ENCODE data around the gene HSD11B2. TPM values are rescaled to one million over a fixed set of nuclear protein-coding genes. Genes with fewer than 3 reads are reported as not detected.

Gene HSD11B2
- total RNA-seq, 1 donor from 2014 or later: 4.7 TPM

DNA sequence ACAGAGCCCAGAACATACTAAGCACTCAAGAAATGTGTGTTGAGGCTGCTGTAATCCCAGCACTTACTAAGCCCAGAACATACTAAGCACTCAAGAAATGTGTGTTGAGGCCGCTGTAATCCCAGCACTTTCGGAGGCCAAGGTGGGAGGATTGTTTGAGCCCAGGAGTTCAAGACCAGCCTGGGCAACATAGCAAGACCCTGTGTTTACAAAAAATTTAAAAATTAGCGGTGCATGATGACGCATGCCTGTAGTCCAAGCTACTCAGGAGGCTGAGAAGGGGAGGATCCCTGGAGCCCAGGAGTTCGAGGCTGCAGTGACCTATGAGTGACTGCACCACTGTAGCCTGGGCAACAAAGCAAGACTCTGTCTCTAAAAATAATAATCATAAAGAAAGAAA lies 7.9 kb upstream of the HSD11B2 start:
- DNase-seq (ENCODE audit: low read depth, low spot score): no peak
- H3K27me3 Mint-ChIP-seq (ENCODE audit: low read depth): peaks cover 44% of the 10 kb centered on the region
- peaks cover 24% of the 10 kb centered on the region for H3K4me1 Mint-ChIP-seq
- no peak overlapping the region for H3K4me3 Mint-ChIP-seq
- H3K36me3 Mint-ChIP-seq (ENCODE audit: low read depth): no peaks in the 10 kb centered on the region
- TF ChIP-seq, protein P1, sequence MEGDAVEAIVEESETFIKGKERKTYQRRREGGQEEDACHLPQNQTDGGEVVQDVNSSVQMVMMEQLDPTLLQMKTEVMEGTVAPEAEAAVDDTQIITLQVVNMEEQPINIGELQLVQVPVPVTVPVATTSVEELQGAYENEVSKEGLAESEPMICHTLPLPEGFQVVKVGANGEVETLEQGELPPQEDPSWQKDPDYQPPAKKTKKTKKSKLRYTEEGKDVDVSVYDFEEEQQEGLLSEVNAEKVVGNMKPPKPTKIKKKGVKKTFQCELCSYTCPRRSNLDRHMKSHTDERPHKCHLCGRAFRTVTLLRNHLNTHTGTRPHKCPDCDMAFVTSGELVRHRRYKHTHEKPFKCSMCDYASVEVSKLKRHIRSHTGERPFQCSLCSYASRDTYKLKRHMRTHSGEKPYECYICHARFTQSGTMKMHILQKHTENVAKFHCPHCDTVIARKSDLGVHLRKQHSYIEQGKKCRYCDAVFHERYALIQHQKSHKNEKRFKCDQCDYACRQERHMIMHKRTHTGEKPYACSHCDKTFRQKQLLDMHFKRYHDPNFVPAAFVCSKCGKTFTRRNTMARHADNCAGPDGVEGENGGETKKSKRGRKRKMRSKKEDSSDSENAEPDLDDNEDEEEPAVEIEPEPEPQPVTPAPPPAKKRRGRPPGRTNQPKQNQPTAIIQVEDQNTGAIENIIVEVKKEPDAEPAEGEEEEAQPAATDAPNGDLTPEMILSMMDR (conservative IDR thresholded peaks at IDR 0.05): no peak
- H3K9me3 Mint-ChIP-seq: no peaks in the 10 kb centered on the region
- H3K27ac Mint-ChIP-seq (ENCODE audit: unreplicated experiment): no peak overlapping the region

DNA sequence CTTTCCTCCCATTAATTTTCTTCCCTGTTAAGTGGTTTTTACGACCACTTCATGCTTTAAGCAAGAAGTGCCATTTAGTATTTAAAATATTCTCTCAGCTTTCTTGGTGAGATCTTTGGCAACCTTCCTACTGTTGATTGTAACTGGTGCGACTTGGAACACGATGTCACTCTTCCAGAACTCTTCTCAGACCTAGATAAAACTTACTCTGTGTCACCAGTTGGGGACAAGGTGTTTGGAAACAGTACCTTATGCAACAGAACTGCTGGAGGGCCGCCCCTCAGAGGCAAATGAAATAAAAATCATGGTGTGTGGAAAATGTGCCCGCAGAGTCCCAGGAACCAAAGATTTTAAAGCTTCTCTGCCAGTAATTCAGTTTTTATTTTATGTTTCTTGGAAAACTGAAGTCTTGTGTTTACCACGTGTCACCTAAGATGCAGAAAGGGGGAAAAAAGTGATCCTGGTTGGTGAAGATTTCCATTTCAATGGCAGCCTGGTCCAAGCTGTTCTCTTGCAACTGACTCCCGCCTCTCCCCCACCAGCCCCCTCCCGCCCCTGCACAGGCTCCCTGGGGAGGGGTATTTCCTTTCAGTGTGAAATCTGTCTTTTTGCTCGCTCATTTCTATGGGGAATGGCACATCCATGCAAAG lies 7.2 kb upstream of the HSD11B2 start:
- TF ChIP-seq, protein P1 (conservative IDR thresholded peaks at IDR 0.05): no peak
- H3K27ac Mint-ChIP-seq (ENCODE audit: unreplicated experiment): no peak overlapping the region

GRCh38 chr16:67424261-67424615 lies 6.7 kb upstream of the HSD11B2 start:
- TF ChIP-seq, protein P1 (conservative IDR thresholded peaks at IDR 0.05): no peak
- no peak overlapping the region for H3K27ac Mint-ChIP-seq (ENCODE audit: unreplicated experiment)
- H3K4me1 Mint-ChIP-seq: peaks cover 23% of the 10 kb centered on the region
- DNase-seq (ENCODE audit: low read depth, low spot score): no peak
- H3K4me3 Mint-ChIP-seq: no peak overlapping the region
- no peaks in the 10 kb centered on the region for H3K9me3 Mint-ChIP-seq
- H3K36me3 Mint-ChIP-seq (ENCODE audit: low read depth): no peaks in the 10 kb centered on the region
- H3K27me3 Mint-ChIP-seq (ENCODE audit: low read depth): peaks cover 55% of the 10 kb centered on the region

More for the DNA sequence above, 7.2 kb upstream of the HSD11B2 start:
- Mint-ChIP-seq H3K27me3 (ENCODE audit: low read depth) (peaks cover 51% of the 10 kb centered on the region), H3K4me1 (peaks cover 24% of the 10 kb centered on the region), H3K9me3 (no peaks in the 10 kb centered on the region), H3K4me3 (no peak overlapping the region), H3K36me3 (ENCODE audit: low read depth) (no peaks in the 10 kb centered on the region)
- no peak for DNase-seq (ENCODE audit: low read depth, low spot score)

DNA sequence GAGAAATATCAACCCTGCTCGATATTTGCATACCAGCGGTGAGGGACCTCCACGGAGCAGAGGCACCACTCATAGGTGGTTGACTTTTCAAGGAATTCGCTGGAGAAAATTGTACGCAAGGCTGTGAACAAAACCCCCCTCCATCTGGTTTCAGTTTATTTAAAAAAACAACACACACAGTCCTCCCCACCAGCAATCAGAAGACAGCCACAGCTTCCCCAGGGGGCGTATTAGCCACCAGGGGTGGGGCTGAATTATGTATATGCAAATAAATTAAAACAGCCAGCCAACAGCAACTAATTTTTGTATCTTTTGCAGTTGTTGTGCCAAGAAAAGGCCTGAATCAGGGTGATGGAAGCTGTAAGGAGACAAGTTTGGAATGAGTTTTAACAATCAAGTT lies 5.9 kb upstream of the HSD11B2 start:
- H3K9me3 Mint-ChIP-seq: no peaks in the 10 kb centered on the region
- no peaks in the 10 kb centered on the region for H3K36me3 Mint-ChIP-seq (ENCODE audit: low read depth)
- TF ChIP-seq, protein P1 (conservative IDR thresholded peaks at IDR 0.05): no peak
- H3K27ac Mint-ChIP-seq (ENCODE audit: unreplicated experiment): no peak overlapping the region
- H3K4me1 Mint-ChIP-seq: peaks cover 17% of the 10 kb centered on the region
- no peak overlapping the region for H3K4me3 Mint-ChIP-seq
- H3K27me3 Mint-ChIP-seq (ENCODE audit: low read depth): peaks cover 62% of the 10 kb centered on the region
- DNase-seq (ENCODE audit: low read depth, low spot score): no peak

GRCh38 chr16:67425580-67425979 lies 5.3 kb upstream of the HSD11B2 start:
- Mint-ChIP-seq H3K4me3 (no peak overlapping the region), H3K9me3 (no peaks in the 10 kb centered on the region), H3K27ac (ENCODE audit: unreplicated experiment) (no peak overlapping the region), H3K36me3 (ENCODE audit: low read depth) (no peaks in the 10 kb centered on the region), H3K27me3 (ENCODE audit: low read depth) (peaks cover 67% of the 10 kb centered on the region), H3K4me1 (peaks cover 17% of the 10 kb centered on the region)
- TF ChIP-seq, protein P1 (conservative IDR thresholded peaks at IDR 0.05): no peak
- DNase-seq (ENCODE audit: low read depth, low spot score): no peak
